ENCODE data around the gene ZNF598.
"Not testable (repeated sequence)": the region's sequence is repeated elsewhere in the genome, so short reads cannot be mapped to it uniquely, and the experiment has no call there.

The ZNF598 gene

DNA sequence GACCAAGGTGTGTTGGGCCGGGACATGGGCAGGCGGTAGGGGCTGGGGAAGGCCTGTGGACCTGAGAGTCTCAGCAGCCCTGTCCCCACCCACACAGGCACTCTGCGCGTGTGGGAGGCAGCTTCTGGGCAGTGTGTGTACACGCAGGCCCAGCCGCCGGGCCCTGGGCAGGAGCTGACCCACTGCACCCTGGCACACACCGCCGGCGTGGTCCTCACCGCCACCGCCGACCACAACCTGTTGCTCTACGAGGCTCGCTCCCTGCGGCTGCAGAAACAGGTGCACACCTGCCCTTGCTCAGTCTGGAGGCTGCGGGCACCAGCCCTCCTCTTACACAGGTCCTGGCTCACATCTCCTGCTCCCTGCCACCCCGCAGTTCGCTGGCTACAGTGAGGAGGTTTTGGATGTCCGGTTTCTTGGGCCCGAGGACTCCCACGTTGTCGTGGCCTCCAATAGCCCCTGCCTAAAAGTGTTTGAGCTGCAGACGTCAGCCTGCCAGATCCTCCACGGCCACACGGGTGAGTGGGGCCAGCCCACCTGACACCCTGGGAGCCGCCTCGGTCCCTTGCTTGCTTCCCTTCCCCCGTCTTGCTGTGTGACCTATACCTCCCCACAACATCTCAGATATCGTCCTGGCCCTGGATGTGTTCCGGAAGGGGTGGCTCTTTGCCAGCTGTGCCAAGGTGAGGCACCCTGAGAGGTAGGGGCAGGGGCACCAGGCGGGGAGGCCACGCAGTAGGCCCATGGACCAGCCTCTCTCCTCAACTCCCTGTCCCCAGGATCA is 34.0 kb downstream of the ZNF598 start:
- no peak for DNase-seq (ENCODE audit: low read depth)

DNA sequence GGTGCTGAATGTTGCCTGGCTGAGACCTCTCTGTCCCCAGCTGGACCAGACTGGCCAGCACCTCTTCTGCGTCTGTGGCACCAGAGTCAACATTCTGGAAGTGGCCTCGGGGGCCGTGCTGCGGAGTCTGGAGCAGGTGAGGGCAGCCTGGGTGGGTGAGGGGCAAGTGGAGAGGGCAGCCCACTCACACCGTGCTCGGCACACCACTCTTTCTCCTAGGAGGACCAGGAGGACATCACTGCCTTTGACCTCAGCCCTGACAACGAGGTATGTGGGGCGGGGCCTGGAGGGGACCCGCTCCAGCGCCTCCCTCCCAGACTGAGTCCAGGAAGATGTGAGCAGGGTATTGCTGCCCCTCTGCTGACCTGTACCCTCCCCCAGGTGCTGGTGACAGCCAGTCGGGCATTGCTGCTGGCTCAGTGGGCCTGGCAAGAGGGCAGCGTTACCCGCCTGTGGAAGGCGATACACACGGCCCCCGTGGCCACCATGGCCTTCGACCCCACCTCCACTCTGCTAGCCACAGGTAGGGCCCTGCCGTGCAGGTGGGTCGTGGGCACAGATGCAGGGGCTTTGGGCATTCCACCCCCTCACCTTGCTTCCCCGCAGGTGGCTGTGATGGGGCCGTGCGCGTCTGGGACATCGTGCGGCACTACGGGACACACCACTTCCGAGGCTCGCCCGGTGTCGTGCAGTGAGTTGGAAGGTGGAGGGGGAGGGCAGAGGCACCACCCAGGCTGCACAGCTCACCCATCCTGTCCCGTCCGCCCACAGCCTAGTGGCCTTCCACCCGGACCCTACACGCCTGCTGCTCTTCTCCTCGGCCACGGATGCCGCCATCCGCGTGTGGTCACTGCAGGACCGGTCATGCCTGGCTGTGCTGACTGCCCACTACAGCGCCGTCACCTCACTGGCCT is 35.2 kb downstream of the ZNF598 start:
- DNase-seq (ENCODE audit: low read depth) = no peak

GRCh38 chr16:1973461-1974156 is 36.0 kb downstream of the ZNF598 start:
- no peak for DNase-seq (ENCODE audit: low read depth)

- DNase-seq (ENCODE audit: low read depth) = no peak
Measured at GRCh38 chr16:1972490-1972877, 37.1 kb downstream of the ZNF598 start.

DNA sequence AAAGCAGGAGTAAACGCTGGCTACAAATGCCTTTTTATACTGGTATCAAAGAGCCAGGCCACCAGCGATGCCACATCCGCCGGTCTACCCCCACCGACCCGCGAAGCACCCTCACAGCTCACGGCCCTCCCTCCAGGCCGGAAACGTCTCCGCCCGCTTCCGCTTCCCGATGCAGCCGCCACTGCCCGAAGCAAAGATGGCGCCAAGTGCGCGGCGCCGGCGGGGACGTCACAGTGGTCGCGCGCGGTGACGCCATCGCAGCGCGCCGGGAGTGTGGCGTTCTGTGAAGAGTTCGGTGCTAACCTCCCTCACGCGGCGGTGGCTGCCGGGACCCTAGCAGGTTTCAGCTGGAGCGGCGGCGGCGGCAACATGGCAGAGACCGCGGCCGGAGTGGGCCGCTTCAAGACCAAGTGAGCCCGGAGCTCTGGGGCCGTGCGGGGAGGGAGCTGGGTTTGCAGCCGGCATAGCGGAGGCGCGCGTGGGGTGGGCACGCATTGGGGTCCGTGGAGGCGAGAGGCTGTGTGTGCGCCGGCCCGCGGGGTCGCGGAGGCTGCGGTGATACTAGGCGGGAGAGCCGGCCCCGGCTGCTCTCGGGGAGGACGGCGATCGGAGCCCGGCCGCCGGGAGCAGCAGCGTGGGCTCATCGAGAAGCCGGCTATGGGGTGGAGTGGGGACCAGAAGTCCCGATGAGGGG is 37.7 kb downstream of the ZNF598 start, which contains the start of gene TBL3:
Gene TBL3, plus strand, starts transcription at position 258 of the 694 bp plus-strand sequence. Its CDS starts 112 bp downstream, at position 370.
- DNase-seq (ENCODE audit: low read depth) = peak; percentile 88

GRCh38 chr16:1968146-1968953 is 41.3 kb downstream of the ZNF598 start:
- DNase-seq (ENCODE audit: low read depth) = no peak

- DNase-seq (ENCODE audit: low read depth) = no peak
Measured at GRCh38 chr16:1966460-1966859, 43.2 kb downstream of the ZNF598 start, which contains the start of gene RNF151. RNF151 (plus strand) TSS chr16:1966856; CDS start chr16:1966882, 26 bp downstream.

- DNase-seq (ENCODE audit: low read depth) = no peak
Measured at GRCh38 chr16:1965396-1966001, 44.1 kb downstream of the ZNF598 start.

- DNase-seq (ENCODE audit: low read depth) = peak; percentile 96
Measured at GRCh38 chr16:1964506-1965395, 44.9 kb downstream of the ZNF598 start, which contains the start of gene RPS2. RPS2 (minus strand) TSS chr16:1964826; CDS start chr16:1964625, 201 bp downstream.

DNA sequence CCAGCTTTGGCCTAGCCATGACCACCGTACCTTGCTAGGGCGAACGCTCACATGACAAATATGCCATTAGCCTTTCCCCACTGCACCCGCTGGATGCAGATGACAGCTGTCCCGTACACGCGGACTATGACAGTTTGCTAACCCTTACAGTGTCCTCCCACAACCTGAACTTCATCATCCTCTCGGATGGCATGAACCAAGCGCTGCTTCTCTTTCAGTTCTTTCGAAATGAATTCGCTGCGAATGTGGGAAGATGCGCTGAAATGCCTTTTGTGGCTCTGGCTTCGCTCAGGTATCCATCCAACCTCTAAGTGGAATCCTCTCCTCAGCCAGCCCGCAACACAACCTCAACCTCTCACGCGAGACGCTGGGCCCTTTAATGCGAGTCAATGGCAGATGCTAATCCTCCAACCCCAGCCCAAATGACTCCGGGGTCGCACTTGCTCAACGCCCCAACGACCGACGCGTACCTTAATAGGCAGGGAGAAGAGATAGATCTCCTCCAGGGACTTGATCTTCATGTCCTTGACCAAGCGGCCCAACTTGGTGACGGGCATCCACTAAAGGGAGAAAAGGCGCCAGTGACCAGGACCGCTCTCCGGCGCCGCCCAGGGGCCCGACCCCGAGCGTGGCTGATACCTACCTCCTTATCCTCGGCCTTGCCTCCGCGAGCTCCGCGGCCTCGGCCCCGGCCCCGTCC is 45.7 kb downstream of the ZNF598 start:
- no peak for DNase-seq (ENCODE audit: low read depth)

DNA sequence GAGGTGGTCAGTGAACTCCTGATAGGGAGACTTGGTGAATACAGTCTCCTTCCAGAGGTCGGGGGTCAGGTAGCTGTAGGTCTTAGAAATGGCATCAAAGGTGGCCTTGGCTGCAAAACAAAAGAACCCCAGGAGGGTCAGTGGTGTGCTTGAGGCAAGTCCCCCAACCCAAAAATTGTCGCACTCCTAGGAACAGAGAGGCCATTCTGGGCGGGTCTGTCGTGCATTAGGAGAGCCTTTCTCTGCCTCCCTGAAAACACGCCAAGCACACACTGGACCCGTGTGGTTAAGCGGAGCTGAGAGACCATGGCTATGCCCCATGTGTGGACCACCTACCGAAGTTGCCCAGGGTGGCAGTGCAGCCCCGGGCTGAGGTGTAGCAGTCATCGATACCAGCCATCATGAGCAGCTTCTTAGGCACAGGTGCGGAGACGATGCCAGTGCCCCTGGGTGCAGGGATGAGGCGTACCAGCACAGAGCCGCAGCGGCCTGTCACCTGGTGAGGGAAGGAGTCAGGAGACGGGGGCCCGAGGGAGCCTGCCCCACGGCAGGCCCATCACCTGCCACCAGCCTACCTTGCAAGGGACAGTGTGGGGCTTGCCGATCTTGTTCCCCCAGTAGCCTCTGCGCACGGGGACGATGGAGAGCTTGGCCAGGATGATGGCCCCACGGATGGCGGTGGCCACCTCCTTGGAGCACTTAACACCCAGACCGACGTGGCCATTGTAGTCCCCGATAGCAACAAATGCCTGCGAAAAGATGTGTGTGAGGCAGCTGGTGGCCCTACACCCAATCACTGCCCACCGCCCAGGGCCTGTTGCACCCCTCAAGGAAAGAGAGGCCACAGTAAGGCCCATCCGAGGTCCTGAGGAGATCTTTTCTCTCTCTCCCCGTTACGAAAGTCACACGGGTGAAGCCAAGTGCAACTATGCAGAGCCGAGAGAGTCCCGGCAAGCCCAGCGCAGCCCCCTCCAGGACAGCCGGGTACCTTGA is 47.2 kb downstream of the ZNF598 start:
- not testable (repeated sequence) for DNase-seq (ENCODE audit: low read depth)

DNA sequence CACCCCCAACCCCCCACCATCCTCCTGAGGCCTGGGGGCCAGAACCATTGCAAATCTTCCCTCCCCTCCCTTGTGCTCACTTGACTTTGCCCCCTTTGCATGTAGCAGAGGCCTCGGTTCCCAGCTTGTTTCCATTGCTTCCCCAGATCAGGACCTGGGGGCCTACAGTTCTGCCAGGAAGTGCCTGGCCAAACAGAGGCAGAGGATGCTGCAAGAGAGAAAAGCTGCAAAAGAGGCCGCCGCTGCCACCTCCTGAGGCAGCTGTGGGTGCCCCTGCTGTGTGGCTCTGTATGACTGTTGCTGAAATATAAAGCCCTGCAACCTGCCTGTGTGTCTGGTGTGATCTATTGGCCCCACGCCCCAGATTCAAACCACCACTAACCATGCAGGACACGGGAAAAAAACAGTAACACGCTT is 48.0 kb downstream of the ZNF598 start:
- DNase-seq (ENCODE audit: low read depth) = no peak

DNA sequence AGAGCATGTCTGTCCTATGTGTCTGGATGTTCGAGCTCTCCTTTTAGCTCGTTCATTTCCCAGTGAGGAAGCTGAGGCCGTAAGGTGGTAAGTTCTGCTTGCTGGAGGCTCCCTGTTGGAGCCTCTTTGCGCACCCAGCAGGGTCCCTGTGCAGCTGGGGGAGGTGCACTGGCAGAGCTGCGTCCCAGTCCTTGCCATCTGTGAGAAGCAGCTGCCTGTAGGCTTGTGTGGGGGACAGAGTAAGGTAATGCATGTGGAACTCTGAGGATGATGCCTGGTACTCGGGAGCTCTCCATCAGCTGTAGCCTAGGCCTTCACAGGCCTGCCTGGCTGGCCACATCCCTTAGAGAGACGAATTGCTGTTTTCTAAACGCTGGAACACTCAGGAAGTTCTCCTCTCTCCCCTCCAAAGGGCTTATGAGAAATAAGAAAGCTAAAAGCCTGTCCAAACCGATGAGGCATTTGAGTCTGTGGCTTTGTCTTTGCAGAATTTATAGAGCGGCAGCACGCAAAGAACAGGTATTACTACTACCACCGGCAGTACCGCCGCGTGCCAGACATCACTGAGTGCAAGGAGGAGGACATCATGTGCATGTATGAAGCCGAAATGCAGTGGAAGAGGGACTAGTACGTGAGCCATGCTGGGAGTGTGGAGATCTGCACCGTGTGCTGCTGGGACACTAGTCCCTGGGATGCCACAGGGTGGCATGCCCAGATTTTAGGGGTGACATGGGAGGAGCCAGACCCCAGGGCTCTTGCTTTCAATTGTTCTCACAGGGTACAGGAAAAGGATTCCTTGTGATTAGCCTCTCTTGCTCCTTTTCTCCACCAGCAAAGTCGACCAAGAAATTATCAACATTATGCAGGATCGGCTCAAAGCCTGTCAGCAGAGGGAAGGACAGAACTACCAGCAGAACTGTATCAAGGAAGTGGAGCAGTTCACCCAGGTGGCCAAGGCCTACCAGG is 48.7 kb downstream of the ZNF598 start:
- no peak for DNase-seq (ENCODE audit: low read depth)

DNA sequence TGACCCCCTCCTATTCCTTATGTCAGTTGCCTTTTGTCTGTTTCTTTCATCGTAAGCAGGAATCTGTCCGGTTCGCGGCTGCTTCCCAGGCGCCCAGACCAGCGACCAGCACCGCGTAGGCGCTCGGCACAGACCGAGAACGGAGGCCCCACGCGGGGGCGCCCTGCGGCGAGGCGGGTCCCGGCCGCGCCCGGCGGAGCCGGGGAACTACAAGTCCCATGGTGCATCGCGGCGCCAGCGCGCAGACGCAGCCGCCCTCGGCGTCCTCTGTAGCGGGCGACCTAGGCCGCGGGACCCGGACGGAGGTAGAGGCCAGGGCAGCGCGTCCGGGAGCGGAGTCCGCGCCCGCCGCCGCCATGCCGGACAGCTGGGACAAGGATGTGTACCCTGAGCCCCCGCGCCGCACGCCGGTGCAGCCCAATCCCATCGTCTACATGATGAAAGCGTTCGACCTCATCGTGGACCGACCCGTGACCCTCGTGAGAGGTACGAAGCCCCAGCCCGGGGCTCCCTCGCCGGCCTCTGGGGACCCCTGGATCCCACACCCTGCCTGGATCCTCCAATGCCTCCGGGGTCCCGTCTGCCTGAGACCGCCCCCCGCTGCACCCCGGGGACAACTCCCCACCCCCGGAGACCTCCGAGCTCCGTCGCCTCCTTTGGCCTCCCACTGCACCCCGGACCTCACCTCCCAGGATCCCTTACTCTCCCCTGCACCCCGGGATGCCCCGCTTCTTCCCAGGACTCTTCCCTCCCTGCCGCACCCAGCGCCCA is 50.2 kb downstream of the ZNF598 start, which contains the start of gene NDUFB10:
Gene NDUFB10, plus strand, starts transcription at position 270 of the 771 bp plus-strand sequence. Its CDS starts 87 bp downstream, at position 357.
- peak; percentile 79 for DNase-seq (ENCODE audit: low read depth)

- DNase-seq (ENCODE audit: low read depth) = no peak
Measured at GRCh38 chr16:1958715-1959268, 50.8 kb downstream of the ZNF598 start.
